GM18861 (cell line): ENCODE results near the gene SP8.

ENCODE experiments used
- ATAC-seq: cut with Tn5 transposase; IDR thresholded peaks from one replicate; pipeline ENCODE4 v1.9.1; 2021; ENCODE audit not compliant: unreplicated experiment

Gene SP8

DNA sequence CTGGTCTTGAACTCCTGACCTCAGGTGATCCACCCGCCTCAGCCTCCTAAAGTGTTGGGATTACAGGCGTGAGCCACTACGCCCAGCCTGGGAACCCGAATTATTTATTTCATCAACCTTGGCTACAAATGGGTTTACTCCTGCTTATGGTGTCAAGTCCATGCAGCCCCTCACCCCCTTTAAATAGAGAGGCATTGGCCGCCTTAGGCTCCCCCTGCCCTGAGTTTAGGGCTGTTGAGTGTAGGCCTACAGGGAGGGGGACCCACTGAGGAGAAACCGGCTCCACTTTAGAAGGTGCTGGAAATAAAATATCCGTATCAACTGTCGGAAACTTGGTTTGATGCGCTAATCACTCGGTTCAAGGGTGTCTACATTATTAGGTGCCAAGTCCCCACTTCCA, 8.7 kb upstream of the SP8 start:
- ATAC-seq, result no peak

DNA sequence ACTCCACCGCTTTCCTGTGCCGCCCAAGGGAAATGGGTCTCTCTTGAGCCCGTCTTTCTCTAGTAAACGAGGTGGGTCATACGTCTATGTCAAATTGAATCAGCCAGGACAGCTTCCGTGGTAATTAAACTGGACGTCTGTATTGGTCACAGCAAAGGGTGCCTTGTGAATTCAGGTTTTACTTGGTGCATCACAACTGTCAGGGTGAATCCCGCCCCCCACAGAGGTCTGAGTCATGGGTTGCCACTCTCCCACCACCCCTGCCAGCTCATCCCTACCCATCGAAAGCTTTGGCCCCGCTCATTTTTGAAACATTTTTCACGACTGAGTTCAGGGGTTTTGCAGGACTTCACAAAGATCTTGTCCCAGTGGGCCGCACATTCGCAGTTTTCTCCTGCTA, 8.0 kb upstream of the SP8 start:
- ATAC-seq, result no peak

DNA sequence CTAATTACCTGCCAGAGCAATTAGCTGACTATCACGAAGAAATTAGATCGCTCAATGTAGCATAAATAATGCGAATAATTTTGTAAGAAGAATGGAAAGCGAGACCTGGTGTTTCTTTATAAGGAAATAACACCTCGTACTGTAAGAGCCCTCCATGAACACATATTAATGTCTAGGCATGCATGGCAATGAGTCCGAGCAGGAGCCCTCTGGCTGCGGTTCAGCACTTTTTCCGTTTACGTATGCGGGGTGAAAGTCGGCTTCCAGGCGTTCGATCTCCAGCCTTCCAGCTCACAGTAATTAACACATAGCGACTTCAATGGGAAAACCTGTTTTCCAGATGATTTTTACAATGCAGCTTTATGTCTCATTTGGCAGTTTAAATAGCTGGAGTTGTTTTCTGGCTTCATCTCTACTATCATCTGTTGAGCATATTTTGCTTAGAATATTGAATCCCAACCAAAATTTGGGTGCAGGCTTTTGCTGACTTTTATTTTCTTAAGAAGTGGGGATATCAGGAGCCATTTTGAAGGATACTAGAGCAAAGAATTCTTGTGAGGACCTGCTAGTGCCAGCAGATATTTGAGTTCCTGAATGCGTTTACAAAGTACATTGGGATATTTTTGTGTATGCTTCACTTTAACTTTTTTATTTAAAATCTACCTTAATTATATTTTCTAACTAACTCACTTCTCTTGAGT, 7.2 kb upstream of the SP8 start:
- ATAC-seq, result no peak

DNA sequence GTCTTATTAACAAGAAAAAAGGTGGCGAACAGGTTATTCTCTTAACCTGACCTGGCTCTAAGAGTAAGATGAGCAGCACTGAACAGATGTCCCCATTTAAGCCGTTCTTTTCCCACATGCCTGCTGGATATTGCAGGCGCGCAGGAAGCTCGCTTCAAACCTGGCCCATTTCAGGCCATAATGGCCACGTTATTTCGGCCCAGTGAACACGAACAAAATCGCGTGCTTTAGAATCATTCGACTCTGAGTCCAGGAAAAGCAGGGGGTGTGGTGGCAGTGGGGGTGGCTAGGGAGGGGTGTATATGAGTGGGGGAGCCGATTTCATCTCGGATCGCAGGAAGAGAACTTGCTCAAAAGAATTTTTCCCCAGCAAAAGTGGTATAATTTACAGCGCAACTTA, 6.6 kb upstream of the SP8 start:
- no peak for ATAC-seq

DNA sequence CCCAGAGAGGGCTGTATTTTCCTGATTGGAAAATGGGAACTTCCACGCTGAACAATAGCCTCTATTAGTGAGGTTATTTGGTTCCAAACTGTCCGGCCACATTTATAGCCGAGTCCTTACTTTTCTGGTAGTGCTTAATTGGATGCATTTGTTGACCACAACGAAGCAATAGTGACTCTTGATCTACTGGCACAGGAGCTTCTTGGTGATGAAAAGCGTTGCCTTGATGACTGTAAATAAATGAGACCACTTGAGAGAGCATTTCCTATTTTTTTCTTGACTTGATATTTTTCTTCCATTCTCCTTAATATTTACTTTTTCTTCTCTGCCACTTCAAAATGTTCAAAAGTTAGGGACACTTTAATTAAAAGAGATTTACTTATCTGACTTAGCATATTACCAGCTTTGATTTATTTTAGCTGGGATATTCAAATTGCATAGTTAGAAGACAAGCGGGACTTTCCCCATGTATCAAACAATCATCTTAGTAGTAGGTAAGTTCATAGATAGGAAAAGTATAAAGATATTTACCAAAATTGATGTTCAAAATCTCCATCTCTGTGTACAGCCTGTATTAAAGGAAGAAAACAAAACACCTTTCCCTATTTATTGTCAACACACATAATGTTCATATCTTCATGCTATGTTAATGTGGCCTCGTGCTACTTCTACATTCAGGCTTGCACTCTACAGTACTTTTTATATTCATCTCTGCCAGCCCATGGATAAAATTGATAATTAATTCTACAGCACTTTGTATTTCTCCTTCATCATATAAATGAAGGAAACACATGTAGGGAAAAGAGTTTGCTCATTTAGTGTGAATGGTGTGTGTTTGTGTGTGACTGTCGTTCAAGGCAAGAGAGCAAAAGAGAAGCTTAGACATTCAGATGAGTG, 5.1 kb upstream of the SP8 start:
- no peak for ATAC-seq

DNA sequence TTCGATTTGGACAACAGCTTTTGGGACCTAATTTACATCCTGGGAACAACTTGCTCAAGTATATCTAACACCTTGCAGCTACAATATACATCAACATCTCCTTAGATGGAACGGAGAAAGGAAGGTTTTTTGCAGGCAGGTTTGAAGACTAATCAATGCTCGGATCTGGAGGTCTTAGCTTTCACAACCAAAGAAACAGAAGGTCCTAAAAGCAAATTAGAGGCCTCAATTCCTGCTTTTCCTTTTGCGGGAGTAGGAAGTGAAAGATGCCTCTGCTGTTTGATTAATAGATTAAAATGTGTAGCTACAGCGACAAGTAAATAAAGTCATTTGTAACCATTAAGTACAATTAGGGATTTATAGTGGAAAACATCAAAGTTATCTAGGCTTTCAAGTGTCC, 3.7 kb upstream of the SP8 start:
- no peak for ATAC-seq

DNA sequence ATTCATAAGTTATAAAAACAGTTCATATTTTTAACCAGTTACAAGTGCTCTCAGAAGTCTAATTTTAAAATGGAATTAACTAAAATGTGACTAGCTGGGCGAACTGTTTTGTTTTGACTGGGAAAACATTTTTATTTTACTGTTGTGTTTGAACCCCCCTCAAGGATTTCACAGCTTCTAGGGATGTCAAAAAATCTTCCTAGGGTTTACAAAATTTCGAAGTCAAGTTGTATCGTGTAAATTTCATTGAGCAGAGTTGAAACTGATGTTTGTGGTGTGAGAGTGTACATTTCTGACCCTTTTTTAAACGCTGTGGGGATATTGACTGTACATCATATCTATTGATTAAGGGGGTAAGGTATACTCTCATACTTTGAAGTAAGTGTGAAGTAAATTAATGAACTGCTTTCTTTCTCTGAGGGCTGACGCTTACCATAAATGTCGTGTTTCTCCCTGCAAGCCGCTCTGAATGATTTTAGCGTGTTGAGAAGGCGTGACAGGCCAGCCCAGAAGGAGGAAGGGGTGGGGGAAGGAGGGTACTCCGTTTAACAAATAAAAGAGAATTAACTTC, 1.8 kb upstream of the SP8 start:
- ATAC-seq, result no peak

DNA sequence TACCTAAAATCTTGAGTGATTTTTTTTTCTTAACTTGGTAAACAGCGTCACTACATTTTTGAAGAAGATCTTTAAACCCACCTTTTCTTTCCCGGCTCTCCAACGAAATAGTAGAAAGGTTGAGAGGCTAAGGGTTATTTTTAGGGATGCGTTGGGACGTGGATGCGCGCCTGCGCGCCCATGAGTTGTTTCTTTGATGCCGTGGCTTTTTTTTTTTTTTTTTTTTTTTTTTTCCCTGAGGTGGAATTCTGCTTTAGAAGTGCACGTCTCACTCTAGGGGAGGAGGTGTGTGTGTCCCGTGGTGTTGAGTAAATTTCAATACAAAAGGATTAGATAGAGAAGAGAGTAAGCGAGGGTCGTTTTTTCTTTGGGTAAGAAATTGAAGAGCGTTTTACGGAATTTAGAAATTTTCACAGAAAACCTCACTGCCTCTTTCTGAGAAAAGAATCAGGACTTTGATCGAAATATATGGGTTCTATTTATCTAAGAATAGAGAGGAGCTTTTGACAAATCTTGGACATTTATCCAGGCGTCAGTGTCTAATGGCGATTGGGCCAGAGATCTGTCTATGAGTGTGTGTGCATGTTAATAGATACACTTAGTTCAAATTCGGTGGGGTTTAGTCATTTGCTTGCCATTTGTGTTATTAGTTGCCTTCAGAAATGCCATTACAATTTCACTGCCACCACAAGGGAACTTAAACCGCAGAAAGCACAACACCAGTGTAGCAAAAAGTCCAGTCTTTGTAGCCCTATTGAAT, 1.2 kb upstream of the SP8 start:
- no peak for ATAC-seq

DNA sequence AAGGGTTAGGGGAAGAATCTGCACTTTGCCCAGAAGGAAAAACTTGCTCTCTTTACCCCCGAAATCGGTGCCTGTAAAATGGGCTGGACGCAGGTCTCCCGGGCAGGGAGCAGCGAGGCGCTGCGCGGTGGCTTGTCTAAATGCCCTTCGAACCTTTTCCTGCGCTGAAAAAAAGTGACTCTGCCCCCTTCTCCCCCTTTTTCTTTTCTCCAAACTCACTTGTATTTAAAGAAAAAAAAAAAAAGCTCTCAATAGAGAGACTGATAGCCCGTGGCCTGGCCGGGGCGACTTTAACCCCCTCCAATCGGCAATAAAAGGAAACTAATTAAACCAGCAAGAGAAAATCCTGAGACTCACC, 286 bp downstream of the SP8 start:
- ATAC-seq, result no peak

DNA sequence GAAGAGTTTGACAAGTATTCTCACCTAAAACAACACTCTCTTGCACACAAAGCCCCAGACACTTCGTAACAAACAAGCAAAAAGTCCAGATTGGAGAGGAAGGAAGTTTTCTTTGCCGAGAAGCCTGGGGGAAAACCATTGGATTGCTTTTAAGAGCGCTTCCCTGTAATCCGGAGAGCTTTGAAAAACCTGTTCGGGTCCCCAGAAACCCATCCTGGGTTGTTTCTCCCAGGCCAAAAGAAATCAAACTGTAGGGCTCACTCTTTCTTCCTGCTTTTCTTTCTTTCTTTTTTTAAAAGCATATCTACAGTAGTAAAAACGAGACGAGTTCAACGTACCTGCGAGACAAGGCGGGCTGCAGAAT, 655 bp downstream of the SP8 start:
- no peak for ATAC-seq

DNA sequence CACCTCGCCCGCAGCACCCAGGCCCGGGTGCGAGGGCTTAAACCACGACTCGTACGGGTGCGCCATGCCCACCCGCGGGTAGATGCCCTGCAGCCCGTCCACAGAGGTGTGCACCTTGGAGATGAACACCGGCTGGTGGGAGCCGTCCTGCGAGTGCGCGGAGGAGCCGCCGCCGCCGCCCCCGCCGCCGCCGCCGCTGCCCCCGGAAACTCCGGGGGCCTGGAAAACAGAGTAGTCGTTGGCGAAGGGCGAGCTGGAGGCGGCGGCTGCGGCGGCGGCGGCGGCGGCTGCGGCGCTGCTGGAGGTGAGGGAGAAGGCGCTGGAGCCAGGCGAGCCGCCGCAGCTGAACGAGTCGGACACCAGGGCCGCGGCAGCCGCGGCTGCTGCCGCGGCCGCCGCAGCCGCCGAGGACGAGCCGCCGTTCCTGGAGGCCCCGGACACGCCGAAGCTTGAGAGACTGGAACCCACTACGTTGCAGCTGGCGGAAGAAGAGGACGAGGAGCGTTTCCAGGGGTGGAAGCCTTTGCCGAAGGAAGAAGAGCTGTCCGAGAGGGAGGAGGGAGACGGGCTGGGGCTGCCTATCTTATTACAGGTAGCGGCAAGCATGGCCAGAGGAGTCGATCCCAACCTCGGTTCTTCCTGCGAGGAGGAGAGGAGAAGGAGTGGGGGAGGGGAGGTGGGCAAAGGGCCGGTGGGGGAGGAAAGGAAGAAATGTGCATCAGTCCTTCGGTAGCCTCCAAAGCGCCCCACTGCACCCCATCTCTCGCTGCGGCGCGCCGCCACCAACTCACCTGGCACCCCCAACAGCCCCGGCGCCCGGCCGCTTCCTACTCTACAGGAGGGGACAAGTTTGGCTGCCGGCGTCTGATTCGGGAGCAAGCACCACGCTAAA, 1.3 kb downstream of the SP8 start:
- no peak for ATAC-seq

DNA sequence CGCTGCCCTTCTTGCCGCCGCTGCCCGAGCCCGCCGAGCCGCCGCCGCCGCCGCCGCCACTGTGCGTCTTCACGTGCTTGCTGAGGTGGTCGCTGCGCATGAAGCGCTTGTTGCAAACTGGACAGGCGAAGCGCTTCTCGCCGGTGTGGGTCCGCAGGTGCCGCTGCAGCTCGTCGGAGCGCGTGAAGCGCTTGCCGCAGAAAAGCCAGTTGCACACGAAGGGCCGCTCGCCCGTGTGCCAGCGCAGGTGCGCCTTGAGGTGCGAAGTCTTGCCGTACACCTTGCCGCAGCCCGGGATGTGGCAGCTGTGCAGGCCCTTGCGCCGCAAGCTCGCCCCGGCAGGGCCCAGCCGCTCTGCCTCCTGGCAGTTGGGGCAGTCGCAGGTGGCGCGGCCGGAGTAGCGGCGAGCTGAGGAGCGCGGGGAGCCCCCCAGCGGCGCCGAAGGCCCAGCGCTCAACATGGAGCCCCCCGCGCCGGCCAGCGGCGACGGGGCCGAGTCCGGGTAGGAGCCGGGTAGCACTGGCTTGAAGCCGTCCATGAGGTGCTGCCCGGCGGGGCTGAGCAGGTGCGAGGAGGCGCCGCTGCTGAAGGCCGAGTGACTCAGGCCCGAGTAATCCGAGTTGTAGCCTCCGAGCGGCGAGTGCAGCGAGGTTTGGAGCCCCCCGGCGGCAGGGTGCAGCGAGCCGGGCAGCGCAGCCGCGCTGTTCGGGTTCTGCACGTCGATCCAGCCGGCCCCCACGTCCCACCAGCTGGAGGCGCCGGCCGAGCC, 2.1 kb downstream of the SP8 start:
- no peak for ATAC-seq

DNA sequence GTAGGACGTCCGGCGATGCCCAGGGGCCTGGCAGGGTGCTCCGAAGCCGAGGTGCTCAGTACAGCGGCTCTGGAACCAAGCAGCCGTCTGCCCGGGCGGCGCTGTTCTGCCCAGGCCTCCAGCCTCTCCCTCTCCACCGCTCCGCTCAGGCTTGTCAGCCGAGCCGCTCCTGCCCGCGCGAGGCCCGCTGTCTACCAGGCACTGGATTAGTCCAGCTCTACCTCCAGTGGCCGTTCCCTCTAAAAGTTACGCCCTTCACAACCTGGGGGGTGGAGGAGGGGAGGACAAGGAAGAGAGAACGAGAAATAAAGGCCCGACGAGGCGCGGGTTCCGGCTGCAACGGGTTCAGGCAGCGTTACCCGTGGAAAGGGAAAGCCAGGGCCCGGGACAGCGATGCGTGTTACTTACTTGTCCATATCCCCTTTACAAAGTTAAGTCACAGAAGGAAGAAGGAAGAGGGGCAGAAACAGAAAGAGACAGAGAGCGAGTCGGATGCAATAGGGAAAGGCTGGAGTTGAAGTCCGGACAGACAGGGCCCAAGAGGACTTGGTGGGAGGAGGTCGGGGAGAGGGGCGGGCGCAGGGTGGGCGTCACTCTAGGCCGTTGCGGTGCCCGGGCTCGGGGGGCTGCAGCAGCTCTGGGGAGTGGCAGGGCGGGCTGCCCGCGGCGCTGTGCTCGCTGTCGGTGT, 2.8 kb downstream of the SP8 start:
- peak; percentile 61 for ATAC-seq

DNA sequence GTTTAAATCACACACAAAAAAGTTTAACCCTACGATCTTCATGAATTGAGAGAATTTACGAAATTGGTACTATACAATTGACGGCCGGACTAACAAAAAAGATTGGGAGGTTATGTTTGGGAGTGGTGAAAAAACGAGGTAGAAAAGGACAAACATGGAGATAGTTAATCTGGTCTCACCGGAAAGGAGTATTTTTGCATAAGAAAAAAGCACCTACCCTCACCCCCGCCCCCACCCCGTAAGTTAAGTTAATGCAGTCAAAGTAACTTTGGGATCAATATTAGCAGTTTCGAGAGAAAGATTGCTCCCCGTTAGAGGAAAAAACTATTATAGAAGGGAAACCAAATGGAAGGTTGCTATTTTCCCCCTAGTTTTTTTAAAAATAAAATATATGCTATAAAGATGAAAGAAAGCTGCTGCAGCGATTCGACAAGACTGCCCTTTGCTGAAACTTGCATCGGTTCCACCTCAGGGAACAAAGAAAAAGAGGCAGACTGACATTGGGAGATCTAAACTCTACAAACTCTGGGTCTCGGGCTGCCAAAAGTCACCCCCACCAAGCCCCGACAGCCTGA, 3.5 kb downstream of the SP8 start:
- ATAC-seq, result no peak

DNA sequence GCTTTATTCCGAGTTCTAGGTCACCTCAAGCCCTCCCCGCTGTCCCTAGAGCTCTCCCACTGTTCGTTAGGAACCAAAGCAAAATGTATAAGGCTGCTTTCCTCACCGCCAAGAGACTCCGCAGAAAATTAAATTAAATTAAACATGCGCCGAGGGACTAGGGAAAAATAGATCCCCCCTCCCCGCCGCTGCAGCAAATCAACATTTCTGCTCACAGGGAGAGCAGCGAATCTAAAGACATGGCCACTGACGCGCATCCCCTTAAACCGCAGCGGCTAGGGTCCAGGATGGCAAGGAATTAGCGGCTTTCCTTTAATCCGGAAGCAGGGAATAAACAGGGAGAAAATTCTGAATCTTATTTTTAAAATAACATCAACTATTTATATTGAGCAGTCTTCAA, 7.6 kb downstream of the SP8 start:
- no peak for ATAC-seq

DNA sequence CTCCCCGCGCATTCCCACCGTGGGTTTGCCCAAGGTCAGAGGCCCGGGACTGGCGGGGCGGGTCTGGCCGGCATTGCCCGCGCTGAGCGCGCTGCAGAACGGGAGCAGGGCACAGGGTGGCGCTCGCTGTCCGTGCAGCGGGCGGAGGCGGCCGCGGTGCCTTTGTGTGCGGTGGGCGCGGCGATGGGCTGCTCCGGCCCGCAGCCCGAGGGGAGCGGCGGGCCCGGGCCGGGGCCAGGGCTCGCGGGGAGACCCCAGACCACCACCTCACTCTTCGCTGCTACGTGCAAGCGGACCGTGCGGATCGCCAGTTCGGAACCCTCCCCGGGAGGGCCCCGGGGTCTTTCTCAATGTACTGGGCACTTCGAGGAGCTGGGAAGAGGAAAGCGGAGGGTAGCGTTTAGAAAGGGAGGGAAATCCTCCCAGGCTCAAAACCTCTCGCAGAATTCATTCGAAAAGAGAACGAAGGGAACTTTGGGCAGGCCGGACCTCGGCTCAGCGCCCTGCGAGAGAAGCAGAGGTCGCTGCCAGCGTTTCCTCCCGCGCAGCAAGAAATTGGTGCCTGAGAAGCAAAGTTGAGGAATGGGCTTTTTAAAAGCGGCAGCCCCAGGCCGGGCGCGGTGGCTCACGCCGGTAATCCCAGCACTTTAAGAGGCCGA, 8.5 kb downstream of the SP8 start:
- ATAC-seq, result peak; percentile 87

DNA sequence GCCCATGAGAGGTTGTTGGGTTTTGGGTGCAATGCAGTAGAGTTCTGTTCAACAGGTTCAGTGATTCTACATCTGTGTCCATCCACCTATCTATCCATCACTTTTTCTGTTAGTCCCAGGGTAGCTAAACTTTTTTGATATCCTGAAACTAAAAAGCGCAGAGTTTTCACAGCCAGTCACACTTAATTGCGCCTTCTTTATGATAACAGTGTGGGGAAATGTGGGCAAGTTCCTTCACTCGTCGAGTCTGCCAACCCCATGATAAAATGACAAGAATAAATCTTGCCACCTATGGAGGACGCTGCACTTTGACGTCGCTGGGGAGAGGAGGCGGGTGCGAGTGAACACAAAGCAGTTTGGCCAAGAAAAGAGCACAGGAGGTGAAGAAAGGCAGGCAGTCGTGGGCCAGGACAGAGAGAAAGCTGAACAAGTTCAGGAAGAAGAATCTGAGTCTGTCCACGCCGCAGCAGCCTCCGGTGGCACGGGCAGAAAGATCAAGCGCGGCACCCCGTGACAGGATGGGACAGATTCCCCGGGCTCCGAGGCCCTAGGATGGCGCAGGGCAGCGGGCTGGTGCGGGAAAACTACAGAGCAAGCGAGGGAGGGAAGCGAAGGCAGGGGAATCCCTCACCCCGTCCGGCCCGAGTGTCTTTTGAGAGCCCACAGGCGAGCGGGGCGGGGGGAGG, 9.2 kb downstream of the SP8 start:
- peak; percentile 25 for ATAC-seq

DNA sequence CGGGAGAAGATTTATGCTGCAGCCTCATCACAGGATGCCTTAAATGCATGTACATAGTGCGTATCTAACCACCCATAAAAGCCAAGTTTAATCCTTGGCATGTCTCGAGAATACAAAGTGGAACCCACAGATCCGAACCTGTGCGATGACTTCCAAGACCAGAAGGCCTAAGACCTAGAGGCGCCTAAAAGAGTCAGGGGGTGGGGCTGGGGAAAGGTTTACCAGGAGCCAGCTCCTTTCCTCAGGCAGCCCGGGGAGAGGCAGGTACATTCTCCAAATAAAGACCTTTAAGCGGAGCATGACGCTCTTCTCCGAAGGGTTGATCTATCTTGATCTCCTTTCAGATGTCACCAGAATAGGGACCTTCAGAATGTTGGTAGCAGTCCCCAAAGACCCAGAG, 9.7 kb downstream of the SP8 start:
- ATAC-seq, result no peak
